Measurements from ENCODE around the gene ISG15.

DNA sequence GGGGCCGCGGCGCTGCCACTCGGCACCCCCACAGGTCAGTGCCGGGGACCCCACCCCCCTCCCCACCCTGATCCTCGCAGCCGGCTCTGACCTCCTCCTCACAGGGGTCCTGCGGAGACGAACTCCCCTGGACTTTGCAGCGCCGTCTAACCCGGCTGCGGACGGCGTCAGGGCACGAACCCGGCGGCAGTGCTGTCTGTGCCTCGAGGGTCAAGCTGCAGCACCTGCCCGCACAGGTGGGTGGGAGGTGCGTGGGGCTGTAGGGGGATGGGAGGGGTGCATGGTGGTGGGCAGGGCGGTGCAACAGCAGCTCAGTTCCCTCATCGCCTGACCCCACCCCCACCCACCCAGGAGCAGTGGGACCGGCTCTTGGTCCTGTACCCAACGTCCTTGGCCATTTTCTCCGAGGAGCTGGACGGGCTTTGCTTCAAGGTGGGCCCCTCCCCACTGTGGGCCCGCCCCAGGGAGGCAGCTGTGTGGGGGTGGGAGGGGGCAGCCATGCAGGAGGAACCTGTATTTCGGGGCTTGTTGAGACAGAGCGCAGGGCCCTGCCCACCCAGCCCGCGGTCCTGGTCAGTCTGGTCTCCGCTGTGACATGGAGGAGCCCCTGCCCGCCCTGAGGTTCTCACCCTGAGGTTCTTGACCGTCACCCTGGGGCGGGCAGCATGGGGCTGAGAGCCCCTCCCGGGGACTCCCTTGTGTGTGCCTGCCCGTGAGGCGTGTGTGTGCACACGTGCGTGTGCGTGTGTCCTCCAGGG lies 42.1 kb upstream of the ISG15 start:
- TF ChIP-seq, protein P1, sequence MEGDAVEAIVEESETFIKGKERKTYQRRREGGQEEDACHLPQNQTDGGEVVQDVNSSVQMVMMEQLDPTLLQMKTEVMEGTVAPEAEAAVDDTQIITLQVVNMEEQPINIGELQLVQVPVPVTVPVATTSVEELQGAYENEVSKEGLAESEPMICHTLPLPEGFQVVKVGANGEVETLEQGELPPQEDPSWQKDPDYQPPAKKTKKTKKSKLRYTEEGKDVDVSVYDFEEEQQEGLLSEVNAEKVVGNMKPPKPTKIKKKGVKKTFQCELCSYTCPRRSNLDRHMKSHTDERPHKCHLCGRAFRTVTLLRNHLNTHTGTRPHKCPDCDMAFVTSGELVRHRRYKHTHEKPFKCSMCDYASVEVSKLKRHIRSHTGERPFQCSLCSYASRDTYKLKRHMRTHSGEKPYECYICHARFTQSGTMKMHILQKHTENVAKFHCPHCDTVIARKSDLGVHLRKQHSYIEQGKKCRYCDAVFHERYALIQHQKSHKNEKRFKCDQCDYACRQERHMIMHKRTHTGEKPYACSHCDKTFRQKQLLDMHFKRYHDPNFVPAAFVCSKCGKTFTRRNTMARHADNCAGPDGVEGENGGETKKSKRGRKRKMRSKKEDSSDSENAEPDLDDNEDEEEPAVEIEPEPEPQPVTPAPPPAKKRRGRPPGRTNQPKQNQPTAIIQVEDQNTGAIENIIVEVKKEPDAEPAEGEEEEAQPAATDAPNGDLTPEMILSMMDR (IDR thresholded peaks at IDR 0.05; ENCODE audit: low read length): no peak
- TF ChIP-seq EZH2 (IDR thresholded peaks at IDR 0.05; ENCODE audit: borderline replicate concordance, low read length): no peak
